Loucy (cell line): ENCODE measurements around the gene GSTA3.

ENCODE experiments used
- EZH2phosphoT487 ChIP-seq: fragments of 200-600 bp; IDR thresholded peaks from 2 replicates; pipeline ENCODE4 v1.6.1; 2018; ENCODE audit warnings: antibody characterized with exemption, mild to moderate bottlenecking, moderate library complexity, borderline replicate concordance
- TF ChIP-seq, protein P1 (sequence below): fragments of 200-600 bp; sonication (generic); conservative IDR thresholded peaks from 2 replicates; pipeline ENCODE4 v1.5.1; 2014; ENCODE audit warnings: mild to moderate bottlenecking, antibody characterized with exemption, low read length

- TF ChIP-seq, protein P1, sequence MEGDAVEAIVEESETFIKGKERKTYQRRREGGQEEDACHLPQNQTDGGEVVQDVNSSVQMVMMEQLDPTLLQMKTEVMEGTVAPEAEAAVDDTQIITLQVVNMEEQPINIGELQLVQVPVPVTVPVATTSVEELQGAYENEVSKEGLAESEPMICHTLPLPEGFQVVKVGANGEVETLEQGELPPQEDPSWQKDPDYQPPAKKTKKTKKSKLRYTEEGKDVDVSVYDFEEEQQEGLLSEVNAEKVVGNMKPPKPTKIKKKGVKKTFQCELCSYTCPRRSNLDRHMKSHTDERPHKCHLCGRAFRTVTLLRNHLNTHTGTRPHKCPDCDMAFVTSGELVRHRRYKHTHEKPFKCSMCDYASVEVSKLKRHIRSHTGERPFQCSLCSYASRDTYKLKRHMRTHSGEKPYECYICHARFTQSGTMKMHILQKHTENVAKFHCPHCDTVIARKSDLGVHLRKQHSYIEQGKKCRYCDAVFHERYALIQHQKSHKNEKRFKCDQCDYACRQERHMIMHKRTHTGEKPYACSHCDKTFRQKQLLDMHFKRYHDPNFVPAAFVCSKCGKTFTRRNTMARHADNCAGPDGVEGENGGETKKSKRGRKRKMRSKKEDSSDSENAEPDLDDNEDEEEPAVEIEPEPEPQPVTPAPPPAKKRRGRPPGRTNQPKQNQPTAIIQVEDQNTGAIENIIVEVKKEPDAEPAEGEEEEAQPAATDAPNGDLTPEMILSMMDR: no peak
- no peak for TF ChIP-seq EZH2phosphoT487
Observed at GRCh38 chr6:52942221-52942620, 32.7 kb upstream of the GSTA3 start.
